Measurements from ENCODE around the gene DGKZ. TPM values are rescaled to one million over a fixed set of nuclear protein-coding genes. Genes with fewer than 3 reads are reported as not detected.
A peak's percentile ranks its signal among the peaks of the same experiment; 100 is the strongest.

DGKZ gene
- total RNA-seq, 1 experiment from 2014 or later, result 68.9 TPM

GRCh38 chr11:46389450-46390330 is 42.4 kb downstream of the DGKZ start:
- H3K9ac ChIP-seq (ENCODE audit: extremely low read depth, insufficient read length, low read length), result no peak overlapping the region
- H3K36me3 Mint-ChIP-seq (ENCODE audit: insufficient read depth in 1 of 3, low read depth in 3 of 3), result no peaks in the 10 kb centered on the region
- no peak overlapping the region for H2AFZ ChIP-seq (ENCODE audit: low read length)

More at GRCh38 chr11:46389450-46390330, 42.4 kb downstream of the DGKZ start:
- peak overlapping the region; percentile 56 to 78 for H3K4me3 Mint-ChIP-seq
- no peak overlapping the region for H3K23ac ChIP-seq (ENCODE audit: insufficient read length, low read depth, low read length)
- no peak overlapping the region for H3K27ac ChIP-seq (ENCODE audit: insufficient read length, low read depth, low read length)
- H3K4me1 Mint-ChIP-seq, result peaks cover 31 to 43% of the 10 kb centered on the region in 2 experiments
- H3T11ph ChIP-seq (ENCODE audit: low read length), result no peak overlapping the region
- H3K18ac ChIP-seq (ENCODE audit: insufficient read length, low read depth, low read length), result no peak overlapping the region
- H3K9me3 Mint-ChIP-seq, result no peaks in the 10 kb centered on the region
- no peak overlapping the region for H2BK20ac ChIP-seq (ENCODE audit: low read depth, low read length, poor library complexity, severe bottlenecking)
- TF ChIP-seq, protein P1, sequence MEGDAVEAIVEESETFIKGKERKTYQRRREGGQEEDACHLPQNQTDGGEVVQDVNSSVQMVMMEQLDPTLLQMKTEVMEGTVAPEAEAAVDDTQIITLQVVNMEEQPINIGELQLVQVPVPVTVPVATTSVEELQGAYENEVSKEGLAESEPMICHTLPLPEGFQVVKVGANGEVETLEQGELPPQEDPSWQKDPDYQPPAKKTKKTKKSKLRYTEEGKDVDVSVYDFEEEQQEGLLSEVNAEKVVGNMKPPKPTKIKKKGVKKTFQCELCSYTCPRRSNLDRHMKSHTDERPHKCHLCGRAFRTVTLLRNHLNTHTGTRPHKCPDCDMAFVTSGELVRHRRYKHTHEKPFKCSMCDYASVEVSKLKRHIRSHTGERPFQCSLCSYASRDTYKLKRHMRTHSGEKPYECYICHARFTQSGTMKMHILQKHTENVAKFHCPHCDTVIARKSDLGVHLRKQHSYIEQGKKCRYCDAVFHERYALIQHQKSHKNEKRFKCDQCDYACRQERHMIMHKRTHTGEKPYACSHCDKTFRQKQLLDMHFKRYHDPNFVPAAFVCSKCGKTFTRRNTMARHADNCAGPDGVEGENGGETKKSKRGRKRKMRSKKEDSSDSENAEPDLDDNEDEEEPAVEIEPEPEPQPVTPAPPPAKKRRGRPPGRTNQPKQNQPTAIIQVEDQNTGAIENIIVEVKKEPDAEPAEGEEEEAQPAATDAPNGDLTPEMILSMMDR (conservative IDR thresholded peaks at IDR 0.05), result peak; percentile 94
- no peak overlapping the region for H3K56ac ChIP-seq (ENCODE audit: insufficient read length, low read depth, low read length)
- H2BK15ac ChIP-seq (ENCODE audit: low read depth, low read length), result no peak overlapping the region
- no peak overlapping the region for H2BK120ac ChIP-seq (ENCODE audit: low read depth, low read length, poor library complexity, severe bottlenecking)
- no peaks in the 10 kb centered on the region for H3K9me3 ChIP-seq (ENCODE audit: control insufficient read depth, low read depth, low read length)
- no peaks in the 10 kb centered on the region for H3K79me1 ChIP-seq (ENCODE audit: insufficient read depth, low read depth, low read length, poor library complexity, severe bottlenecking)
- peak; percentile 88 for DNase-seq
- no peak overlapping the region for H2AK5ac ChIP-seq (ENCODE audit: insufficient read length, low read length)
- H3K79me2 ChIP-seq (ENCODE audit: insufficient read depth, low read length), result no peaks in the 10 kb centered on the region
- H3K4me1 ChIP-seq (ENCODE audit: insufficient read depth, low read length), result peaks cover 3% of the 10 kb centered on the region; the same call in 1 of the 2 replicates
- peaks cover 20% of the 10 kb centered on the region; the same call in 1 of the 2 replicates for H3K27me3 ChIP-seq (ENCODE audit: insufficient read depth, low read length)
- peak overlapping the region; percentile 86 for H3K4me2 ChIP-seq (ENCODE audit: insufficient read depth, insufficient read length, low read length)
- H3K23me2 ChIP-seq (ENCODE audit: insufficient read length, low read depth, low read length, poor library complexity, severe bottlenecking), result peaks cover 15% of the 10 kb centered on the region
- H3K4ac ChIP-seq (ENCODE audit: low read depth, low read length), result no peak overlapping the region
- H3K27me3 Mint-ChIP-seq (ENCODE audit: low read depth), result peaks cover 84% of the 10 kb centered on the region
- no peak overlapping the region for H4K91ac ChIP-seq (ENCODE audit: insufficient read length, low read depth, low read length)
- H4K20me1 ChIP-seq (ENCODE audit: control insufficient read depth, insufficient read depth, insufficient read length), result no peaks in the 10 kb centered on the region
- H2BK12ac ChIP-seq (ENCODE audit: insufficient read length, low read depth, low read length), result no peak overlapping the region
- no peak overlapping the region for H3K14ac ChIP-seq (ENCODE audit: insufficient read depth, low read length)
- no peak overlapping the region for H4K8ac ChIP-seq (replicated peaks; ENCODE audit: insufficient read length, low read depth, low read length)
- H4K5ac ChIP-seq (ENCODE audit: insufficient read length, low read depth, low read length), result no peak overlapping the region
- no CpG with 5 or more reads among the region's 80 CpGs for WGBS (ENCODE audit: extremely low coverage, insufficient read length, low lambda C conversion rate)
- H3K27ac Mint-ChIP-seq, result no peak overlapping the region
- H2BK5ac ChIP-seq (ENCODE audit: insufficient read length, low read length), result no peak overlapping the region
